ENCODE data around the gene CTDNEP1. TPM values are rescaled to one million over a fixed set of nuclear protein-coding genes. Genes with fewer than 3 reads are reported as not detected.

Gene CTDNEP1
- total and polyA plus RNA-seq, 8 donors = 23.9 to 85.1 (median 73.9) TPM

DNA sequence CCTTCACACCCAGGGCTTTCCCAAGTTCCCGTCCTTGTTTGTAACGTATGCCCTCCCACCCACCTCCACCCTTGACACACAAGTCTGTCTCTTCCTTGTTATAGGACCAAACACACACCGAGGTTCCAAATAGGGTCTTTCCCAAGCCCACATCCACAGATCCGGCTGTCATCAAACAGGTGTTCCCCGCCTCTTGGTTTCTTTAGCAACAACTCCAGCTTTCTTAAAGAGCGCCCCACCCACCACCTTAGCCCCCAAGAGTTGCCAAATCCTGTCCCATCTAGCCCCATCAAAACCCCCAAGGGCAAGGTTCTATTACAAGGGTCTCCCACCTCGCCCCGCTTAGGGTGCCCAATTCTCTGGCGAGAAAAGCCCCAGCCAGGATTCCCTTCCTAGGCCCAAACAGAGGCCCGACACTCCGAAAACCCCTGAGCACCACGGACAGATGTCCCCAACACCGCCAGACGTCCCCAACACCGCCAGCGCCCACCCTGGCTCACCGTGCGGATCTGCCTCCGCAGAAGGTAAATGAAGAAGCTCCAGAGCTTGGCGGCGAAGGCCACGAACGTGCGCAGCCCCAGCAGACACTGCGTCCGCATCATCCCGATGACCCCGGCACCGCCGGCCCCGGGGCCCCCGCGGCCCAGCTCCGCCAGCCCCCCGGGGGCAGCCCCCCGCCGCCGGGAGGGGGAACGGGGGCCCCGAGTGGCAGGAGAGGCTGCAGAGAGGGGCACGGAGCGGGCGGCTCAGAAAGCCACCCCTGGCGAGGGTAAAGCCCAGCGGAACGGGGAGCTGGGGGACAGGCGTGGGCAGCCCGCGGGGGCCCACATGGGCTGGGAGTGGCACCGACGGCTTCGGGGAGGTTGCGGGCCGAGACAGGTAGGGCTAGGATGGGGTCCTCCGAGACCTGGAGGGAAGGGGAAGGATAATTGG is 573 bp downstream of the CTDNEP1 start:
- H3K9me3 ChIP-seq = no peaks in the 10 kb centered on the region
- no peaks in the 10 kb centered on the region for H3K27me3 ChIP-seq
- TF ChIP-seq CTCF (IDR thresholded peaks at IDR 0.05) (no peak), POLR2AphosphoS5 (IDR thresholded peaks at IDR 0.05) (no peak), POLR2A (IDR thresholded peaks at IDR 0.05) (no peak)
- peaks cover 21 to 40% (median 35%) of the 10 kb centered on the region in 4 donors for H3K36me3 ChIP-seq
- H3K4me1 ChIP-seq = peaks cover 32 to 52% (median 41%) of the 10 kb centered on the region in 4 donors
- peak overlapping the region; percentile 96 to 100 (median 99) for H3K27ac ChIP-seq
- WGBS, 5 donors = 0 to 1% (median 0%) methylated on average over 28 to 54 of the region's 55 CpGs
- intact Hi-C loops (cut with DNase I; ENCODE audit: low total_unique reads) = no loop called here
- peak in 1 of 2 donors; percentile 66 for DNase-seq
- peak overlapping the region; percentile 65 to 98 (median 95) for H3K4me3 ChIP-seq

DNA sequence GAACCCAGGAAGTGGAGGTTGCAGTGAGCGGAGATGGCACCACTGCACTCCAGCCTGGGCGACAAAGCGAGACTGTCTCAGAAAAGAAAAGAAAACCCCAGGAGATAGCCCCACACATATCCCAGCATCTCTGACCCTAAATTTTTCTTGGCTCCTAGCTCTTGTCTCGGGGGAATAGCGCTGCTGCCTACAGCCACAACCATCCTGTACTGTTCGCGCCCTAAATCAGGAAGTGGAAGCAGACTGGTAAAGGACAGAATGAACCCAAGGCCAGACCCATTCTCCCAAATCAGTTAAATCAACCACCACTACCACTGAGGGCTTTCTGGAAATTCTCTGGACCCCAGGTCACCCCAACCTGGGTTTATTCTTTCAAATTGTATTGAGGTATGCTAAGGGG is 1.7 kb downstream of the CTDNEP1 start:
- peaks cover 32 to 52% (median 41%) of the 10 kb centered on the region in 4 donors for H3K4me1 ChIP-seq
- H3K27ac ChIP-seq = peak overlapping the region in 4 of 5 donors; percentile 99 to 100 (median 99)
- H3K36me3 ChIP-seq = peaks cover 22 to 40% (median 35%) of the 10 kb centered on the region in 4 donors
- H3K9me3 ChIP-seq = no peaks in the 10 kb centered on the region
- no peaks in the 10 kb centered on the region for H3K27me3 ChIP-seq
- 84 to 92% (median 87%) methylated on average over 7 of the region's 7 CpGs for WGBS, 5 donors
- DNase-seq = peak in 1 of 2 donors; percentile 17
- no peak for TF ChIP-seq CTCF (IDR thresholded peaks at IDR 0.05)
- no peak for TF ChIP-seq POLR2A (IDR thresholded peaks at IDR 0.05)
- no peak for TF ChIP-seq POLR2AphosphoS5 (IDR thresholded peaks at IDR 0.05)
- no peak for TF ChIP-seq EP300 (IDR thresholded peaks at IDR 0.05)
- intact Hi-C loops (cut with DNase I; ENCODE audit: low total_unique reads) = no loop called here
- H3K4me3 ChIP-seq = peak overlapping the region; percentile 65 to 98 (median 95)

- no peak for TF ChIP-seq CTCF (IDR thresholded peaks at IDR 0.05)
- TF ChIP-seq POLR2AphosphoS5 (IDR thresholded peaks at IDR 0.05) = no peak
- peak overlapping the region in 1 of 4 donors; percentile 93 for H3K4me3 ChIP-seq
- H3K4me1 ChIP-seq = peaks cover 32 to 52% (median 41%) of the 10 kb centered on the region in 4 donors
- WGBS, 5 donors = 76 to 81% (median 79%) methylated on average over 6 of the region's 6 CpGs
- H3K9me3 ChIP-seq = no peaks in the 10 kb centered on the region
- intact Hi-C loops (cut with DNase I; ENCODE audit: low total_unique reads) = no loop called here
- no peak overlapping the region for H3K27ac ChIP-seq
- H3K27me3 ChIP-seq = no peaks in the 10 kb centered on the region
- peak in 1 of 2 donors; percentile 2 for DNase-seq
- H3K36me3 ChIP-seq = peaks cover 25 to 40% (median 35%) of the 10 kb centered on the region in 4 donors
Observed at GRCh38 chr17:7249214-7249613, 2.3 kb downstream of the CTDNEP1 start.

DNA sequence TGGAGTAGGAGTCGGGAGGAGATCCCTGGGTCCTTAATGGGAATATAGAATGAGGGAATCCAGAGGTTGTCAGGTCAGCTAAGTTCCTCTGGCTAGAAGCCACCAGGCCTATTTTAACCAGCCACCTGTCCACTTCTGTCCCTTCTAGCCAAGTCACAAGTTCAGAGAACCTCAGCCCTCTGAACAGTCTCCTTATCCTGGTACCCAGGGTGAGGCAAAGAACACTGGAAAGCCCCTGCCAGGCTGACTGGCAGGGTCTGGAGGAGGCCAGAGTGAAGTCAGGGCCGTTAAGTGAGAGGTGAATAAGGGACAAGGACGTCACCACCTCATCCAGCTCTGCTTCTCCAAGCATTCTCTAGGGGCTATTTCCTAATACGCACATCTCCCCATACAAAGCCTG is 2.7 kb downstream of the CTDNEP1 start:
- Histone ChIP-seq H3K4me1 (peaks cover 32 to 53% (median 42%) of the 10 kb centered on the region in 4 donors), H3K9me3 (no peaks in the 10 kb centered on the region), H3K27ac (no peak overlapping the region), H3K27me3 (no peaks in the 10 kb centered on the region), H3K4me3 (no peak overlapping the region), H3K36me3 (peaks cover 25 to 41% (median 36%) of the 10 kb centered on the region in 4 donors)
- peak in 1 of 2 donors; percentile 4 for DNase-seq
- TF ChIP-seq POLR2A (IDR thresholded peaks at IDR 0.05) (no peak), POLR2AphosphoS5 (IDR thresholded peaks at IDR 0.05) (no peak), EP300 (IDR thresholded peaks at IDR 0.05) (no peak), CTCF (IDR thresholded peaks at IDR 0.05) (no peak)
- intact Hi-C loops (cut with DNase I; ENCODE audit: low total_unique reads) = no loop called here
- 63 to 68% (median 65%) methylated on average over 4 of the region's 4 CpGs for WGBS, 5 donors
